Astrocyte (in vitro differentiated cells and primary cell): ENCODE results near the gene TAF6.

Source experiments
- EZH2 ChIP-seq: IDR thresholded peaks from 2 replicates; pipeline ENCODE4 v1.6.1; 2012; ENCODE audit warnings: mild to moderate bottlenecking, low read length, inconsistent platforms; ENCODE audit not compliant: insufficient read depth
- TF ChIP-seq, protein P1 (sequence below): IDR thresholded peaks from 2 replicates; pipeline ENCODE4 v1.5.1; 2011; ENCODE audit warnings: low read depth, mild to moderate bottlenecking, inconsistent platforms, low read length, moderate library complexity; ENCODE audit not compliant: insufficient read depth

DNA sequence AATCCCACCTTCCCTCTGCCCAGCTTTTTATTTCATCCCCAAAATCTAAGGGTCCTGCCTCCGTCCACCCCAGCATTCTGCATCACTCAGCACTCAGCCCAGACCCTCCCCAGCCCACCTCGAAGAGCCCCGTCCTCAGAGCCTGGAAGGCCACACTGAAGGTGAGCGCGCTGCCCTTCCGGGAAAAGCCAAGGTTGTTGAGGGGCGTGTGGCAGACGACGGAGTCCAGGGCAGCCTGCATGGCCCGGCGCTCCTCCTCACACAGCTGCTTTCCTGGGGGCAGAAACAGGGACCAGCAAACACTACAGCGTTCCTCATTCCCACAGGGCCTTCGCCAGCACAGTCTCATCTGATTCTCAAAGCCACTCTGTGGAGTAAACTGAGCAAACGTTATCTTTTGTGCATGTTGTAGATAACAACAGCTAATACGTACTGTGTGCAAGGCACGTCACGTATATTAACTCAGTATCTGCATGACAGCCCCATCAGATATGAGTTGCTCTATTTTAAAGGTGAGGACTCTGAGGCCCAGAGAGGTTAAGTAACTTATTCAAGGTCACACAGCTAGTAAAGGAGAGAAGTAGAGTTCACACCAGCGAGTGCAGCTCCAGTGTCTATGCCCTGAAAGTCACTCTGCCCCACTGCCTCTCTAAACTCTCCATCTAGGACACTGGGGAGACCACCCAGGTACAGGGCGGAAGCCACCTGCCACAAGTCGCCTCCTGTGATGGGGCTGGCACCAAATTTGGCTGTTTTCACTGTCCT lies 36.6 kb upstream of the TAF6 start:
- TF ChIP-seq, protein P1, sequence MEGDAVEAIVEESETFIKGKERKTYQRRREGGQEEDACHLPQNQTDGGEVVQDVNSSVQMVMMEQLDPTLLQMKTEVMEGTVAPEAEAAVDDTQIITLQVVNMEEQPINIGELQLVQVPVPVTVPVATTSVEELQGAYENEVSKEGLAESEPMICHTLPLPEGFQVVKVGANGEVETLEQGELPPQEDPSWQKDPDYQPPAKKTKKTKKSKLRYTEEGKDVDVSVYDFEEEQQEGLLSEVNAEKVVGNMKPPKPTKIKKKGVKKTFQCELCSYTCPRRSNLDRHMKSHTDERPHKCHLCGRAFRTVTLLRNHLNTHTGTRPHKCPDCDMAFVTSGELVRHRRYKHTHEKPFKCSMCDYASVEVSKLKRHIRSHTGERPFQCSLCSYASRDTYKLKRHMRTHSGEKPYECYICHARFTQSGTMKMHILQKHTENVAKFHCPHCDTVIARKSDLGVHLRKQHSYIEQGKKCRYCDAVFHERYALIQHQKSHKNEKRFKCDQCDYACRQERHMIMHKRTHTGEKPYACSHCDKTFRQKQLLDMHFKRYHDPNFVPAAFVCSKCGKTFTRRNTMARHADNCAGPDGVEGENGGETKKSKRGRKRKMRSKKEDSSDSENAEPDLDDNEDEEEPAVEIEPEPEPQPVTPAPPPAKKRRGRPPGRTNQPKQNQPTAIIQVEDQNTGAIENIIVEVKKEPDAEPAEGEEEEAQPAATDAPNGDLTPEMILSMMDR: no peak
- no peak for TF ChIP-seq EZH2
